ENCODE results near the gene DDX41. TPM values are rescaled to one million over a fixed set of nuclear protein-coding genes. Genes with fewer than 3 reads are reported as not detected.

DDX41 gene
- polyA plus RNA-seq, 4 donors, result 81.9 to 95.4 (median 87.6) TPM

- WGBS, 3 donors, result 81 to 96% (median 84%) methylated on average over 22 to 26 of the region's 26 CpGs
- no peaks in the 10 kb centered on the region for H3K27me3 ChIP-seq (ENCODE audit: control insufficient read depth in 3 of 3, insufficient read depth in 3 of 3, low read length in 3 of 3)
- DNase-seq, result no peak
- peak overlapping the region in 1 of 3 donors; percentile 21 for H3K27ac ChIP-seq (ENCODE audit: low read depth in 1 of 3, low read length in 2 of 3)
- H3K4me3 ChIP-seq (ENCODE audit: low read depth in 1 of 3, low read length in 3 of 3), result no peak overlapping the region
- H3K4me1 ChIP-seq (ENCODE audit: control insufficient read depth in 3 of 3, insufficient read depth in 2 of 3, low read depth in 1 of 3, low read length in 2 of 3), result no peaks in the 10 kb centered on the region
- no peaks in the 10 kb centered on the region for H3K9me3 ChIP-seq (ENCODE audit: control insufficient read depth in 2 of 2, insufficient read depth in 1 of 2, low read depth in 1 of 2, low read length in 1 of 2)
- FAIRE-seq, result no peak
- peaks cover 6 to 46% (median 11%) of the 10 kb centered on the region in 3 donors for H3K36me3 ChIP-seq (ENCODE audit: control insufficient read depth in 3 of 3, insufficient read depth in 2 of 3, low read depth in 1 of 3, low read length in 3 of 3)
Measured at GRCh38 chr5:177508221-177508611, 8.5 kb downstream of the DDX41 start.

DNA sequence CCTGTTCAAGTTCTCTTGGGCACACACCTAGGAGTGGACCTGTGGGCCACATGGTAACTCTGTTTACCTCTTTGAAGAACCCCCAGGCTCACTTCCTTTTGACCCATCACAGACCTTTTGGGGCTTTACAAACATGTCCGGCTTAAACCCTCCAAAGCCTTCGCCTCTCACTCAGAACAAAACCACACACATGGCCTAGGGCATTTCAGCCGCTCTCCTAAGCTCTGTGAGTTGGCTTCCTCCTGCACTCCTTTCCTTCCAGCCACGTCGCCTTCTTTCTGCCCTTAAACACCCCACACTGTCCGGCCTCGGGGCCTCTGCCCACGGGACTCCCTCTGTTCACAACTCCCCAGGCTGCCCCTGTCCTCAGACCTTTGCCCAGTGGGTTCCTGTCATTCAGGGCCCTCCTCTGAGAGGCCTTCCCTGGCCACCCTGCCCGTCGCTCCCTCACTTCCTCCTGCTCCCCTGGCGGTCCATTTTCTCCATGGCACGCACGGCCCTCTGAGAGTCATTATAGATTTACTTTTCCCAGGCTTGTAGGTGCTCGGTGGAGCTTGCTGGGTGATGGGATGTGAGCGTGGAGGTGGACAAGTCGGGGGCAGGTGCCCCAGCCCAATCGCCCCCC is 9.1 kb downstream of the DDX41 start:
- WGBS, 3 donors, result 73 to 88% (median 86%) methylated on average over 17 of the region's 17 CpGs
- Histone ChIP-seq H3K27ac (ENCODE audit: low read depth in 1 of 3, low read length in 2 of 3) (no peak overlapping the region), H3K27me3 (ENCODE audit: control insufficient read depth in 3 of 3, insufficient read depth in 3 of 3, low read length in 3 of 3) (no peaks in the 10 kb centered on the region), H3K4me1 (ENCODE audit: control insufficient read depth in 3 of 3, insufficient read depth in 2 of 3, low read depth in 1 of 3, low read length in 2 of 3) (no peaks in the 10 kb centered on the region), H3K9me3 (ENCODE audit: control insufficient read depth in 2 of 2, insufficient read depth in 1 of 2, low read depth in 1 of 2, low read length in 1 of 2) (no peaks in the 10 kb centered on the region), H3K36me3 (ENCODE audit: control insufficient read depth in 3 of 3, insufficient read depth in 2 of 3, low read depth in 1 of 3, low read length in 3 of 3) (peaks cover 6 to 41% (median 11%) of the 10 kb centered on the region in 3 donors), H3K4me3 (ENCODE audit: low read depth in 1 of 3, low read length in 3 of 3) (no peak overlapping the region)
- FAIRE-seq, result no peak
- DNase-seq, result no peak

GRCh38 chr5:177507165-177507564 is 9.6 kb downstream of the DDX41 start:
- no peak overlapping the region for H3K27ac ChIP-seq (ENCODE audit: low read depth in 1 of 3, low read length in 2 of 3)
- no peak for DNase-seq
- no peaks in the 10 kb centered on the region for H3K27me3 ChIP-seq (ENCODE audit: control insufficient read depth in 3 of 3, insufficient read depth in 3 of 3, low read length in 3 of 3)
- no peak overlapping the region for H3K4me3 ChIP-seq (ENCODE audit: low read depth in 1 of 3, low read length in 3 of 3)
- WGBS, 3 donors, result 76 to 80% (median 78%) methylated on average over 9 of the region's 9 CpGs
- no peaks in the 10 kb centered on the region for H3K9me3 ChIP-seq (ENCODE audit: control insufficient read depth in 2 of 2, insufficient read depth in 1 of 2, low read depth in 1 of 2, low read length in 1 of 2)
- FAIRE-seq, result no peak
- H3K4me1 ChIP-seq (ENCODE audit: control insufficient read depth in 3 of 3, insufficient read depth in 2 of 3, low read depth in 1 of 3, low read length in 2 of 3), result no peaks in the 10 kb centered on the region
- H3K36me3 ChIP-seq (ENCODE audit: control insufficient read depth in 3 of 3, insufficient read depth in 2 of 3, low read depth in 1 of 3, low read length in 3 of 3), result peaks cover 2 to 36% (median 7%) of the 10 kb centered on the region in 3 donors

- Histone ChIP-seq H3K4me1 (ENCODE audit: control insufficient read depth in 3 of 3, insufficient read depth in 2 of 3, low read depth in 1 of 3, low read length in 2 of 3) (peaks cover 0 to 7% (median 0%) of the 10 kb centered on the region in 3 donors), H3K27me3 (ENCODE audit: control insufficient read depth in 3 of 3, insufficient read depth in 3 of 3, low read length in 3 of 3) (no peaks in the 10 kb centered on the region), H3K4me3 (ENCODE audit: low read depth in 1 of 3, low read length in 3 of 3) (no peak overlapping the region), H3K36me3 (ENCODE audit: control insufficient read depth in 3 of 3, insufficient read depth in 2 of 3, low read depth in 1 of 3, low read length in 3 of 3) (peaks cover 0 to 15% (median 0%) of the 10 kb centered on the region in 3 donors), H3K9me3 (ENCODE audit: control insufficient read depth in 2 of 2, insufficient read depth in 1 of 2, low read depth in 1 of 2, low read length in 1 of 2) (no peaks in the 10 kb centered on the region), H3K27ac (ENCODE audit: low read depth in 1 of 3, low read length in 2 of 3) (no peak overlapping the region)
- FAIRE-seq, result no peak
- WGBS, 3 donors, result 93 to 96% (median 95%) methylated on average over 4 of the region's 4 CpGs
- no peak for DNase-seq
Measured at GRCh38 chr5:177505075-177505474, 11.7 kb downstream of the DDX41 start.

GRCh38 chr5:177504086-177505056 is 12.4 kb downstream of the DDX41 start:
- H3K36me3 ChIP-seq (ENCODE audit: control insufficient read depth in 3 of 3, insufficient read depth in 2 of 3, low read depth in 1 of 3, low read length in 3 of 3), result peaks cover 0 to 12% (median 0%) of the 10 kb centered on the region in 3 donors
- no peaks in the 10 kb centered on the region for H3K9me3 ChIP-seq (ENCODE audit: control insufficient read depth in 2 of 2, insufficient read depth in 1 of 2, low read depth in 1 of 2, low read length in 1 of 2)
- FAIRE-seq (no peak), DNase-seq (no peak)
- H3K4me1 ChIP-seq (ENCODE audit: control insufficient read depth in 3 of 3, insufficient read depth in 2 of 3, low read depth in 1 of 3, low read length in 2 of 3), result peaks cover 0 to 7% (median 0%) of the 10 kb centered on the region in 3 donors
- H3K27me3 ChIP-seq (ENCODE audit: control insufficient read depth in 3 of 3, insufficient read depth in 3 of 3, low read length in 3 of 3), result peaks cover 0 to 4% (median 0%) of the 10 kb centered on the region in 3 donors
- whole genome bisulfite sequencing, 3 donors, result 84 to 91% (median 90%) methylated on average over 36 to 47 of the region's 47 CpGs
- H3K27ac ChIP-seq (ENCODE audit: low read depth in 1 of 3, low read length in 2 of 3), result no peak overlapping the region
- H3K4me3 ChIP-seq (ENCODE audit: low read depth in 1 of 3, low read length in 3 of 3), result no peak overlapping the region

DNA sequence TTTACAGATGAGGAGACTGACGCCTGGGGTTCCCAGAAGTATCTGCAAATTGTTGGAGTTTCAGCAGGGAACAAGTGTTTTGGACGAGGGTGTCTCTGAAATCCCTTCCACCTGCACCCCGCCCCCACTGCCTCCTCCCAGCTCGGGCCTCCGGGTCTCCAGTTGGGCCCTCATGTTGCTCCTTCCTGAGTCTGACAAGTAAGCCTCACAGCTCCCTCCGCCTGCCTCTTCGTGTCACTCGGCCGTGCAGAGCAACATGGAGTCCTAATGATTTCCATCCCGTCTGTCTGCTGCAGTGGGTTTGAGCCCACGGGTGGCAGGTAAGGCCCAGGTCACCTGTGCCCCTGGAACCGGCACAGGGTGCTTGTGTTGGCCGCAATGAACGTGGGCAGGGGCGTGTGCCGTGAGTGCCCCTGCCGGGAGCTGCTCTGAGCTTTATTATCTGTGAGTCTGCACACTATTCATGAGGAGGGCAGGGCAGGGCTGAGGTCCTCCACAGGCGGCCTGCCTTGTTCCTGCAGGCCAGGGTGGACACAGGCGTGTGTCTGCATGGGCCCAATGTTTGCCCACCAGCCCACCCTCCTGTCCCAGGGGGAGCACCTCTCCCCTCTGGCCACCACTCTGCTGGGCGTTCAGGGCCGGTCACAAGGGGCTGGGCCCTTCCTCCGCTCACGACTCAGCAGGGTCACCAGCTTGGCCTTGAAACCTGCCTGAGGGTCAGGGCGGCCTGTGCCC is 13.2 kb downstream of the DDX41 start:
- H3K4me3 ChIP-seq (ENCODE audit: low read depth in 1 of 3, low read length in 3 of 3), result no peak overlapping the region
- H3K27ac ChIP-seq (ENCODE audit: low read depth in 1 of 3, low read length in 2 of 3), result no peak overlapping the region
- DNase-seq (no peak), FAIRE-seq (no peak)
- peaks cover 0 to 11% (median 0%) of the 10 kb centered on the region in 3 donors for H3K27me3 ChIP-seq (ENCODE audit: control insufficient read depth in 3 of 3, insufficient read depth in 3 of 3, low read length in 3 of 3)
- WGBS, 3 donors, result 80 to 90% (median 88%) methylated on average over 24 of the region's 24 CpGs
- H3K9me3 ChIP-seq (ENCODE audit: control insufficient read depth in 2 of 2, insufficient read depth in 1 of 2, low read depth in 1 of 2, low read length in 1 of 2), result no peaks in the 10 kb centered on the region
- H3K4me1 ChIP-seq (ENCODE audit: control insufficient read depth in 3 of 3, insufficient read depth in 2 of 3, low read depth in 1 of 3, low read length in 2 of 3), result peaks cover 0 to 7% (median 0%) of the 10 kb centered on the region in 3 donors
- peaks cover 0 to 8% (median 0%) of the 10 kb centered on the region in 3 donors for H3K36me3 ChIP-seq (ENCODE audit: control insufficient read depth in 3 of 3, insufficient read depth in 2 of 3, low read depth in 1 of 3, low read length in 3 of 3)

DNA sequence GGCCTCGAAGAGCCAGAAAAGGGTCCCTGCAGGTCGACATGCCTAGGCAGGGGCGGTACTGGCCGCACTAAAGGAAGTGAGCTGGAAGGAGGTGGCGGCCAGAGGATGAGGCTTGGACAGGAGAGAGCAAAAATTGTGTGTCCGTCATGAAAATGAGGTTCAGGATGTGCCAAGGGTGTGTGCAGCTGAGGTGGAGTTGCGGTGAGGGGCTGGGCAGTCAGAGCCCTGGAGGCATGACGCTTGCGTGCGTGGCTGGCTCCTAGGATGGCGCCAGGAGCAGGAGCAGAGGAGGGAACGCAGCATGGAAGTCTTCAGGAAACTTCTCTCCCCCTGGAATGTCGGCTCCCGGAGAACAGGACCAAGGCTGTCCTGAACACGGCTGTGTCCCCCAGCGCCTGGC is 13.9 kb downstream of the DDX41 start:
- no peak overlapping the region for H3K4me3 ChIP-seq (ENCODE audit: low read depth in 1 of 3, low read length in 3 of 3)
- DNase-seq, result no peak
- H3K27me3 ChIP-seq (ENCODE audit: control insufficient read depth in 3 of 3, insufficient read depth in 3 of 3, low read length in 3 of 3), result peaks cover 0 to 18% (median 0%) of the 10 kb centered on the region in 3 donors
- H3K4me1 ChIP-seq (ENCODE audit: control insufficient read depth in 3 of 3, insufficient read depth in 2 of 3, low read depth in 1 of 3, low read length in 2 of 3), result peaks cover 0 to 14% (median 0%) of the 10 kb centered on the region in 3 donors
- 85 to 87% (median 87%) methylated on average over 16 of the region's 16 CpGs for WGBS, 3 donors
- peaks cover 0 to 8% (median 0%) of the 10 kb centered on the region in 3 donors for H3K36me3 ChIP-seq (ENCODE audit: control insufficient read depth in 3 of 3, insufficient read depth in 2 of 3, low read depth in 1 of 3, low read length in 3 of 3)
- H3K9me3 ChIP-seq (ENCODE audit: control insufficient read depth in 2 of 2, insufficient read depth in 1 of 2, low read depth in 1 of 2, low read length in 1 of 2), result no peaks in the 10 kb centered on the region
- no peak overlapping the region for H3K27ac ChIP-seq (ENCODE audit: low read depth in 1 of 3, low read length in 2 of 3)
- no peak for FAIRE-seq
